HL-60 (cell line): ENCODE data around the gene GPS1.

Experiments
- SPI1 ChIP-seq: IDR thresholded peaks from 2 replicates; pipeline ENCODE4 v1.6.1; 2012; ENCODE audit warnings: low read depth, mild to moderate bottlenecking, borderline replicate concordance
- TF ChIP-seq, protein P1 (sequence below): IDR thresholded peaks from one replicate; pipeline ENCODE4 v1.5.1; 2011; ENCODE audit warnings: low read length, control low read depth, inconsistent platforms; ENCODE audit not compliant: insufficient read depth

DNA sequence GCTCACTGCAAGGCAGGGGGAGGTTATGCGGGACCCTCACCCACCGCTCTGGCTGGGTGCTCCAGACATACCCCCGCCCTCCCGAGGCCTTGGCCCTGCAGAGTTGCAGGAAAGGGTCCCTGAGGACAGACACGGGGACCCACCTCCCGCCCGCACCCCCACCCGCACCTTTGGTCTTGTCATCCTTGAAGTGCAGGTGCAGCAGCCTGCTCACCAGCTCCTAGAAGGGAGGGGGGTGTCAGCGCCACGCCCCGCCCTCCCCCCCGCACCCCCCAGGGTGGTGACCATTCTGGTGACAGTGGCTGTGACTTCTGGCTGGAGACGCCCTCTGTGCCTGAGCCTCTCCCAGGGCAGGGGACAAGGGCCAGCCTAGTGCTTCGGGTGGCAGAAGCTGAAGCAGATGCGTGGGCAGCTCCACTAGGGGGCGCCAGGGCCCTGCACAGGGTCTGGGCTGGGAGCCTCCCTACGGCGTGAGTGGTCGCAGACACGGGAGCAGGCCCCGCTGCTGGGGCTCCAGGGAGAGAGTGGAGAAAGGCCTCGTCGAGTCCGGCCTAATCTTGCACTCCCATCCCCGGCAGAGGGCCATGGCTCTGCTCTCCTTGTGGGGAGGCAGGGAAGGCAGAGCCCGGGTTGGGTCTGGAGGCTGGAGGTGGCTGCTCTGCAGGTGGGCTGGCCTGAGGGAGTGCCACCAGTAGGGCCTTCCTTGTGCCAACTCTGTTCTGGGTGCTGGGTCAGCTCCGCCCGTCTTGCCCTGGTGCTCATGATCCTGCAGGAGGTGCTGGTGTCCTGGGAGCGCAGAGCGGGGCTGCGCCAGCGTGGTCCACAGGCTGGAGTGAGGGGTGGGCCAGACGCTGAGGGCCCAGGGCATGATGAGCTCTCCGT, 31.8 kb upstream of the GPS1 start:
- no peak for TF ChIP-seq SPI1
- TF ChIP-seq, protein P1, sequence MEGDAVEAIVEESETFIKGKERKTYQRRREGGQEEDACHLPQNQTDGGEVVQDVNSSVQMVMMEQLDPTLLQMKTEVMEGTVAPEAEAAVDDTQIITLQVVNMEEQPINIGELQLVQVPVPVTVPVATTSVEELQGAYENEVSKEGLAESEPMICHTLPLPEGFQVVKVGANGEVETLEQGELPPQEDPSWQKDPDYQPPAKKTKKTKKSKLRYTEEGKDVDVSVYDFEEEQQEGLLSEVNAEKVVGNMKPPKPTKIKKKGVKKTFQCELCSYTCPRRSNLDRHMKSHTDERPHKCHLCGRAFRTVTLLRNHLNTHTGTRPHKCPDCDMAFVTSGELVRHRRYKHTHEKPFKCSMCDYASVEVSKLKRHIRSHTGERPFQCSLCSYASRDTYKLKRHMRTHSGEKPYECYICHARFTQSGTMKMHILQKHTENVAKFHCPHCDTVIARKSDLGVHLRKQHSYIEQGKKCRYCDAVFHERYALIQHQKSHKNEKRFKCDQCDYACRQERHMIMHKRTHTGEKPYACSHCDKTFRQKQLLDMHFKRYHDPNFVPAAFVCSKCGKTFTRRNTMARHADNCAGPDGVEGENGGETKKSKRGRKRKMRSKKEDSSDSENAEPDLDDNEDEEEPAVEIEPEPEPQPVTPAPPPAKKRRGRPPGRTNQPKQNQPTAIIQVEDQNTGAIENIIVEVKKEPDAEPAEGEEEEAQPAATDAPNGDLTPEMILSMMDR = peak; percentile 82
